ENCODE measurements around the gene TREML2. TPM values are rescaled to one million over a fixed set of nuclear protein-coding genes. Genes with fewer than 3 reads are reported as not detected.
"Not testable (repeated sequence)": the region's sequence is repeated elsewhere in the genome, so short reads cannot be mapped to it uniquely, and the experiment has no call there.

TREML2 gene
- total RNA-seq, 1 donor from 2014 or later: not detected

DNA sequence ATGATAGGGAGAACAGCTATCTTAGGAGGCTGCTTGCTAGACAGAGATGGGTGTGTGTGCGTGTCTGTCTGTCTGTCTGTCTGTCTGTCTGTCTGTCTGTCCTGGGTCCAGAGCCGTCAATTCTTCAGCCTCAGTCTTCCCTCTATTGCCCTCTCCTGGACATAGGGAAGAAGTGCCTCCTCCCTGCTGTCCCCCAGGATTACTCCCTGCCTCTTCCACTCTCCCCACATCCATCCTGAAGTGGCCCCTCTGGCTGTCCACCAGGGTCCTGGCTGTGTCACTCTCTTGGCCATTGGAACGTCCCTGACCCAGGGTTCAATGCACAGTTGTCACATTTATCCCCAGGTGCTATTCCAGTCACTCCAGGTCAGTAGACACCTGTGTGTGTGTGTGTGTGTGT lies 10.2 kb downstream of the TREML2 start:
- Mint-ChIP-seq H3K36me3 (ENCODE audit: insufficient read depth) (no peaks in the 10 kb centered on the region), H3K27ac (no peak overlapping the region), H3K4me3 (ENCODE audit: low read depth) (no peak overlapping the region), H3K4me1 (ENCODE audit: low read depth) (peaks cover 13% of the 10 kb centered on the region), H3K27me3 (peaks cover 28% of the 10 kb centered on the region), H3K9me3 (ENCODE audit: low read depth) (no peaks in the 10 kb centered on the region)
- DNase-seq (ENCODE audit: low spot score, unreplicated experiment): no peak
- TF ChIP-seq, protein P1, sequence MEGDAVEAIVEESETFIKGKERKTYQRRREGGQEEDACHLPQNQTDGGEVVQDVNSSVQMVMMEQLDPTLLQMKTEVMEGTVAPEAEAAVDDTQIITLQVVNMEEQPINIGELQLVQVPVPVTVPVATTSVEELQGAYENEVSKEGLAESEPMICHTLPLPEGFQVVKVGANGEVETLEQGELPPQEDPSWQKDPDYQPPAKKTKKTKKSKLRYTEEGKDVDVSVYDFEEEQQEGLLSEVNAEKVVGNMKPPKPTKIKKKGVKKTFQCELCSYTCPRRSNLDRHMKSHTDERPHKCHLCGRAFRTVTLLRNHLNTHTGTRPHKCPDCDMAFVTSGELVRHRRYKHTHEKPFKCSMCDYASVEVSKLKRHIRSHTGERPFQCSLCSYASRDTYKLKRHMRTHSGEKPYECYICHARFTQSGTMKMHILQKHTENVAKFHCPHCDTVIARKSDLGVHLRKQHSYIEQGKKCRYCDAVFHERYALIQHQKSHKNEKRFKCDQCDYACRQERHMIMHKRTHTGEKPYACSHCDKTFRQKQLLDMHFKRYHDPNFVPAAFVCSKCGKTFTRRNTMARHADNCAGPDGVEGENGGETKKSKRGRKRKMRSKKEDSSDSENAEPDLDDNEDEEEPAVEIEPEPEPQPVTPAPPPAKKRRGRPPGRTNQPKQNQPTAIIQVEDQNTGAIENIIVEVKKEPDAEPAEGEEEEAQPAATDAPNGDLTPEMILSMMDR (IDR thresholded peaks at IDR 0.05; ENCODE audit: unreplicated experiment): no peak

GRCh38 chr6:41189967-41190366 lies 11.0 kb downstream of the TREML2 start:
- TF ChIP-seq, protein P1 (IDR thresholded peaks at IDR 0.05; ENCODE audit: unreplicated experiment): no peak
- Mint-ChIP-seq H3K9me3 (ENCODE audit: low read depth) (no peaks in the 10 kb centered on the region), H3K27ac (no peak overlapping the region), H3K27me3 (peaks cover 26% of the 10 kb centered on the region), H3K36me3 (ENCODE audit: insufficient read depth) (no peaks in the 10 kb centered on the region), H3K4me3 (ENCODE audit: low read depth) (no peak overlapping the region), H3K4me1 (ENCODE audit: low read depth) (peaks cover 13% of the 10 kb centered on the region)
- DNase-seq (ENCODE audit: low spot score, unreplicated experiment): no peak

DNA sequence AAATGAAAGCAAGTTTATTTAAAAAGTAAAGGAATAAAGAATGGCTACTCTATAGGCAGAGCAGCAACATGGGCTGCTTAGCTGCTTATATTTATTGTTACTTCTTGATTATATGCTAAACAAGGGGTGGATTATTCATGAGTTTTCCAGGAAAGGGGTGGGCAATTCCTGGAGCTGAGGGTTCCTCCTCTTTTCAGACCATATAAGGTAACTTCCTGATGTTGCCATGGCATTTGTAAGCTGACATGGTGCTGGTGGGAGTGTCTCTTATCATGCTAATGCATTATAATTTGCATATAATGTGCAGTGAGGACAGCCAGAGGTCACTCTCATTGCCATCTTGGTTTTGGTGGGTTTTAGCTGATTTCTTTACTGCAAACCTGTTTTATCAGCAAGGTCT lies 11.9 kb downstream of the TREML2 start:
- not testable (repeated sequence) for H3K27ac Mint-ChIP-seq; H3K9me3 Mint-ChIP-seq (ENCODE audit: low read depth); H3K4me3 Mint-ChIP-seq (ENCODE audit: low read depth); H3K36me3 Mint-ChIP-seq (ENCODE audit: insufficient read depth); DNase-seq (ENCODE audit: low spot score, unreplicated experiment)
- Mint-ChIP-seq H3K4me1 (ENCODE audit: low read depth) (peaks cover 13% of the 10 kb centered on the region), H3K27me3 (peaks cover 20% of the 10 kb centered on the region)

DNA sequence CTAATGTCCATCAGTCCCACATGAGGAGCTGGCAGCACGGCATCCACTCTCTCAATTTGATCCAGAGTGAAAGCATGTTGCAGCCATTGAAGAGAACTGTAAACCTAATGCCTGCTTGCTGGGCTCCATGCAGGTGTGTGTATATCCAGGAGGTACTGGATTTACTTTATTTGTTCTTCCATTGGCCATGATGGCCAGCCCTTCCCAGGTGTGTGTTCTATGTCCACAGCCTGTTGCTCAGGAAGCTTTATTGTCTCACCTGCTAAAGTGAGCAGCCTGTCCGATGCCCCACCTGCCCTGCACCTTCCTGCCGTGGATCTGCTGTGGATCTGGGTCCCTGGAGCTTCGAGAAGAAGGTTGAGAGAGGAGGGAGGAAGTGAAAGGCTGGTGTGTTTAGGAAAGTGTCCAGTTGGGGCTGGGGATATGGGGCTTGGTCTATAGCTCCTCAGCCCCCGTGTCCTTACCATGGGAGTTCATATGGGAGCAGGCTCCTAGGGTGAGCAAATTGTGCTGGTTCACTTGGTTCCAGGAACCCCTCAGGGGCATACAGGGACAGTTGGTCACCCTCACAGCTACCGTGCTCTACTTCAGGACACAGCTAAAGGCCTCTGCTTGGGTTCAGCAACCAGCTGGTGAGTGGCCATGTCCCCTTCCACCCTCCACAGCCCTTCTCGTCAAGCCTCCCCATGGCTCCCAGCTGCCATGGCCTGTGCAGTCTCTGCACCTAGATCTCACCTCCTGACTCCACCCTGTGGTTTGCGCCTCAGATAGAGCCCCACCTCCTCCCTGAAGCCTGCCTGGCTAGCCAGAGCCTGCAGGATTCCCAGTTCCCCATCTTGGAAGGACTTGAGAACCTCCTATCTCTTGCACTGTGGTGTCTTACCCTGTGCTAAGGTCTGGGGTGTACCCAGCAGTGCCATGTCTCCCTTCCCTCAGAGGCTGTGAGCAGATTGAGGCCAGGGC lies 12.7 kb downstream of the TREML2 start:
- DNase-seq (ENCODE audit: low spot score, unreplicated experiment): no peak
- Mint-ChIP-seq H3K9me3 (ENCODE audit: low read depth) (no peaks in the 10 kb centered on the region), H3K27me3 (peaks cover 16% of the 10 kb centered on the region), H3K4me1 (ENCODE audit: low read depth) (peaks cover 13% of the 10 kb centered on the region), H3K27ac (no peak overlapping the region), H3K36me3 (ENCODE audit: insufficient read depth) (no peaks in the 10 kb centered on the region), H3K4me3 (ENCODE audit: low read depth) (no peak overlapping the region)
- TF ChIP-seq, protein P1 (IDR thresholded peaks at IDR 0.05; ENCODE audit: unreplicated experiment): no peak

DNA sequence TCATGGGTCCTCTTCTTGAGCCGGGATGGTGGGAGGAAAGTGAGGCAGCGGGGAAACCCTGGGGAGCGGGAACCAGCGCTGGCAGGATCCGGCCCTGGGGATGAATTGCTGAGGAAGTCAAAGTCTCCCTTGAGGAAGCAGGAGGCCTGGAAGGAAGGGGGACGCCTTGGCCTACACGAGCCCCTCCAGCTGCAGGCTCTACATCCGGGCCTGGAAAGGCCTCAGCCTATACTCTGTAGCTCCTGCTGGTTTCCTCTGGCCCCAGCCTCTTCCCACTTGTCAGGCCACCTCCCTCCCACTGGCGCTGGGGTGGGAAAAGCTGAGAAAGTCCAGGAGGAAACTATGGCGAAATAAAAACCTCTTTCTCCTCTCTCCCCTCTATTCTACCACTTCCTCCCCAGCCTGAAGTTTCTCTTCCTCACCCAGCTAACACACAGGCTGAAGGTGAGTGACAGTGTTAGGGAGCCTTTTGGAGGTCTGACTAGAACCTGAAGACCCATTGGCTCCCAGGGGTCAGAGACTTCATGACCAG lies 14.9 kb downstream of the TREML2 start:
- H3K4me3 Mint-ChIP-seq (ENCODE audit: low read depth): no peak overlapping the region
- no peaks in the 10 kb centered on the region for H3K36me3 Mint-ChIP-seq (ENCODE audit: insufficient read depth)
- no peak overlapping the region for H3K27ac Mint-ChIP-seq
- H3K4me1 Mint-ChIP-seq (ENCODE audit: low read depth): peaks cover 13% of the 10 kb centered on the region
- no peak for DNase-seq (ENCODE audit: low spot score, unreplicated experiment)
- H3K27me3 Mint-ChIP-seq: peaks cover 10% of the 10 kb centered on the region
- no peaks in the 10 kb centered on the region for H3K9me3 Mint-ChIP-seq (ENCODE audit: low read depth)
- TF ChIP-seq, protein P1 (IDR thresholded peaks at IDR 0.05; ENCODE audit: unreplicated experiment): no peak
